Ectodermal cell (in vitro differentiated cells): ENCODE data around the gene PUDP.

Experiments
- H3K27ac ChIP-seq: 2 replicates; pipeline ENCODE4 v1.7.0; 2013; ENCODE audit warnings: mild to moderate bottlenecking, low read depth, low read length; ENCODE audit not compliant: insufficient read depth, poor library complexity, severe bottlenecking
- H3K27me3 ChIP-seq: 2 replicates; pipeline ENCODE4 v1.7.0; 2013; ENCODE audit warnings: mild to moderate bottlenecking, low read length; ENCODE audit not compliant: insufficient read depth, control insufficient read depth, poor library complexity, severe bottlenecking
- H3K36me3 ChIP-seq: one replicate; pipeline ENCODE4 v1.7.0; 2013; ENCODE audit warnings: low read length; ENCODE audit not compliant: control insufficient read depth, insufficient read depth
- H3K4me1 ChIP-seq: one replicate; pipeline ENCODE4 v1.7.0; 2013; ENCODE audit warnings: low read length; ENCODE audit not compliant: control insufficient read depth, insufficient read depth
- H3K4me3 ChIP-seq: 2 replicates; pipeline ENCODE4 v1.7.0; 2013; ENCODE audit warnings: low read depth, low read length, control low read depth; ENCODE audit not compliant: insufficient read depth
- H3K9me3 ChIP-seq: 2 replicates; pipeline ENCODE4 v1.7.0; 2013; ENCODE audit warnings: mild to moderate bottlenecking, low read length, moderate library complexity; ENCODE audit not compliant: control insufficient read depth
- WGBS, 2 experiments: methylation state at CpG; one replicate each; pipeline ENCODE4 v1.1.7; 2013; ENCODE audit warnings: missing lambda C conversion rate in 2 of 2; 5-methylcytosine and 5-hydroxymethylcytosine counted together

The PUDP gene

GRCh38 chrX:7133050-7133440, 14.9 kb downstream of the PUDP start:
- no peaks in the 10 kb centered on the region for H3K9me3 ChIP-seq
- 71 to 73% methylated on average over 8 of the region's 8 CpGs for WGBS, 2 experiments
- no peak overlapping the region for H3K27ac ChIP-seq
- H3K36me3 ChIP-seq = no peaks in the 10 kb centered on the region
- H3K4me3 ChIP-seq = no peak overlapping the region
- no peaks in the 10 kb centered on the region for H3K4me1 ChIP-seq
- no peaks in the 10 kb centered on the region for H3K27me3 ChIP-seq

GRCh38 chrX:7132335-7133049, 15.5 kb downstream of the PUDP start:
- Histone ChIP-seq H3K36me3 (no peaks in the 10 kb centered on the region), H3K27me3 (no peaks in the 10 kb centered on the region), H3K4me1 (no peaks in the 10 kb centered on the region), H3K27ac (no peak overlapping the region), H3K4me3 (no peak overlapping the region), H3K9me3 (no peaks in the 10 kb centered on the region)
- WGBS, 2 experiments = 92 to 93% methylated on average over 3 of the region's 3 CpGs

GRCh38 chrX:7131621-7132020, 16.3 kb downstream of the PUDP start:
- 93 to 97% methylated on average over 11 to 13 of the region's 13 CpGs for WGBS, 2 experiments

GRCh38 chrX:7127056-7127455, 20.9 kb downstream of the PUDP start:
- H3K4me1 ChIP-seq = no peaks in the 10 kb centered on the region
- H3K9me3 ChIP-seq = no peaks in the 10 kb centered on the region
- no peaks in the 10 kb centered on the region for H3K36me3 ChIP-seq
- no peaks in the 10 kb centered on the region for H3K27me3 ChIP-seq
- no peak overlapping the region for H3K4me3 ChIP-seq
- H3K27ac ChIP-seq = no peak overlapping the region
- 88 to 100% methylated on average over 1 to 2 of the region's 2 CpGs for WGBS, 2 experiments

More at GRCh38 chrX:7131621-7132020, 16.3 kb downstream of the PUDP start:
- H3K36me3 ChIP-seq = no peaks in the 10 kb centered on the region
- H3K4me1 ChIP-seq = no peaks in the 10 kb centered on the region
- H3K27me3 ChIP-seq = no peaks in the 10 kb centered on the region
- H3K27ac ChIP-seq = no peak overlapping the region
- H3K9me3 ChIP-seq = no peaks in the 10 kb centered on the region
- H3K4me3 ChIP-seq = no peak overlapping the region

GRCh38 chrX:7120878-7121219, 27.1 kb downstream of the PUDP start:
- Histone ChIP-seq H3K36me3 (no peaks in the 10 kb centered on the region), H3K9me3 (no peaks in the 10 kb centered on the region), H3K4me3 (no peak overlapping the region), H3K27me3 (no peaks in the 10 kb centered on the region), H3K27ac (no peak overlapping the region), H3K4me1 (no peaks in the 10 kb centered on the region)
- WGBS, 2 experiments = 100% methylated on average over 1 of the region's 2 CpGs

GRCh38 chrX:7119950-7120877, 27.7 kb downstream of the PUDP start:
- Histone ChIP-seq H3K27ac (no peak overlapping the region), H3K4me1 (no peaks in the 10 kb centered on the region), H3K27me3 (no peaks in the 10 kb centered on the region), H3K4me3 (no peak overlapping the region), H3K9me3 (no peaks in the 10 kb centered on the region), H3K36me3 (no peaks in the 10 kb centered on the region)
- 83 to 97% methylated on average over 3 to 6 of the region's 7 CpGs for WGBS, 2 experiments

- Histone ChIP-seq H3K27me3 (no peaks in the 10 kb centered on the region), H3K27ac (no peak overlapping the region), H3K4me1 (no peaks in the 10 kb centered on the region), H3K4me3 (no peak overlapping the region), H3K36me3 (no peaks in the 10 kb centered on the region), H3K9me3 (no peaks in the 10 kb centered on the region)
- WGBS, 2 experiments = 67 to 82% methylated on average over 3 of the region's 3 CpGs
Observed at GRCh38 chrX:7117587-7117986, 30.4 kb downstream of the PUDP start.

- no peaks in the 10 kb centered on the region for H3K9me3 ChIP-seq
- WGBS, 2 experiments = 90 to 96% methylated on average over 3 of the region's 3 CpGs
Observed at GRCh38 chrX:7116081-7116480, 31.9 kb downstream of the PUDP start.

GRCh38 chrX:7115557-7115956, 32.4 kb downstream of the PUDP start:
- H3K27ac ChIP-seq = no peak overlapping the region
- no peaks in the 10 kb centered on the region for H3K27me3 ChIP-seq
- no peaks in the 10 kb centered on the region for H3K9me3 ChIP-seq
- peaks cover 7% of the 10 kb centered on the region for H3K4me1 ChIP-seq
- H3K4me3 ChIP-seq = no peak overlapping the region
- no peaks in the 10 kb centered on the region for H3K36me3 ChIP-seq
- WGBS, 2 experiments = 89 to 96% methylated on average over 3 to 6 of the region's 6 CpGs

More at GRCh38 chrX:7116081-7116480, 31.9 kb downstream of the PUDP start:
- no peaks in the 10 kb centered on the region for H3K36me3 ChIP-seq
- no peaks in the 10 kb centered on the region for H3K27me3 ChIP-seq
- H3K27ac ChIP-seq = no peak overlapping the region
- peaks cover 2% of the 10 kb centered on the region for H3K4me1 ChIP-seq
- no peak overlapping the region for H3K4me3 ChIP-seq

- no peak overlapping the region for H3K4me3 ChIP-seq
- no peaks in the 10 kb centered on the region for H3K27me3 ChIP-seq
- 95 to 98% methylated on average over 5 to 7 of the region's 7 CpGs for WGBS, 2 experiments
Observed at GRCh38 chrX:7112071-7112470, 35.9 kb downstream of the PUDP start.

More at GRCh38 chrX:7112071-7112470, 35.9 kb downstream of the PUDP start:
- Histone ChIP-seq H3K36me3 (no peaks in the 10 kb centered on the region), H3K4me1 (peaks cover 31% of the 10 kb centered on the region), H3K27ac (no peak overlapping the region), H3K9me3 (no peaks in the 10 kb centered on the region)
